ENCODE results near the gene METTL25.

METTL25 gene

DNA sequence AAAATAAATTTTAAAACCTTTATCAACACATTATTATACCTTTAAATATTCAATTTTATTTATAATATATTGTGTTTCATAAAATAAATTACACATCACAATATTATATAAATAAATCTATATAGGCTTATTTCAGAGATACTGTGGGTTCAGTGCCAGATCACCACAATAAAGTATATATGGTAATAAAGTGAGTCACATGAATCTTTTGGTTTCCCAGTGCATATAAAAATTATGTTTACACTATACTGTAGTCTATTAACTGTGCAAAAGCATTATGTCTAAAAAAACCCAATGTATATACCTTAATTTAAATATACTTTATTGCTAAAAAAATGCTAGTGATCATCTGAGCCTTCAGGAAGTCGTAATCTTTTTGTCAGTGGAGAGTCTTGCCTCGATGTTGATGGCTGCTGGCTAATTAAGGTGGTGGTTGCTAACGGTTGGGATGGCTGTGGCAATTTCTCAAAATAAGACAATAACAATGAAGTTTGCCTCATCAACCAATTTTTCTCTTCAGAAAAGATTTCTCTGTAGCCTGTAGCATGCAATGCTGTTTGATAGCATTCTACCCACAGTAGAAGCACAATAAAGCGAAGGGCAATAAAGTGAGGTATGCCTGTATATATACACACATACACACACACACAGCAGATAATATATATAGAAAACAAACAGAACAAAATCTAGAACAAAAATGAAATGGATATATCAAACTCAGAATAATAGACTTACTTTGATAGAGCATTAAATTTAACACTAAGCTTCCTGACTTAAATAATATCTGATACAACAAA lies 32.6 kb upstream of the METTL25 start:
- no peak overlapping the region for H3K27ac ChIP-seq (ENCODE audit: low read length, poor library complexity, severe bottlenecking)
- no peak overlapping the region for H2BK15ac ChIP-seq (ENCODE audit: low read depth, poor library complexity, severe bottlenecking)
- no peaks in the 10 kb centered on the region for H3K4me1 ChIP-seq (ENCODE audit: control insufficient read depth, insufficient read depth, low read depth, low read length)

DNA sequence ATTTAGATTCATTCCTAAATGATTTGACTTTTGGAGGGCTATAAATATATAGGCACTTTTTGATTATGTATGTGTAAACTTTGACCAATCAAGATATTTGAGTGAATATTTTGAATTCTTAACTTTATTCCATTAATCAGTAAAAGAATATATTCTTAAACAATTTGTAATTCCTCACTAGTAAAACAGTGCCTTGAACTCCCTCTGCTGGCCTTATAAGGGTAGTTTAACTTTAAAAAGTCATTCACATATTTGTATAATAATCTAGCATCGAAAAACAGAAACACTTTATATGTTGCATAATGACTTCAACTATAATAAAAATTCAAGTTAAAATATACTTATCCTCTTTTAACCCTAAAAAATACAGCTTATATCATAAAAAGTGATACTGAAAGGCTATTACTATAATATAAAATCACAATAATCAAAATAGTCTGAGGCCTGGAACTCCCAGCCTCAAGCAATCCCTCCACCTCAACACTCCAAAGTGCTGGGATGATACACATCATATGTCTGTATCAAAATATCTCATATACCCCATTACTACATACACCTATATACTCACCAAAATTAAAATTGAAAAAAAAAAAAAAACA lies 31.3 kb upstream of the METTL25 start:
- Histone ChIP-seq H3K4ac (ENCODE audit: low read depth in 1 of 2, low read length in 2 of 2) (no peak overlapping the region), H3K4me2 (ENCODE audit: low read length, poor library complexity, severe bottlenecking) (no peak overlapping the region), H2BK5ac (ENCODE audit: low read depth, low read length, poor library complexity, severe bottlenecking) (no peak overlapping the region), H3K79me1 (replicated peaks; ENCODE audit: low read length, poor library complexity, severe bottlenecking) (no peaks in the 10 kb centered on the region), H3K27ac (ENCODE audit: low read length, poor library complexity, severe bottlenecking) (no peak overlapping the region), H2AFZ (ENCODE audit: low read depth, low read length) (no peak overlapping the region), H2BK15ac (ENCODE audit: low read depth, poor library complexity, severe bottlenecking) (no peak overlapping the region), H4K8ac (ENCODE audit: low read length) (no peak overlapping the region), H3K4me1 (ENCODE audit: control insufficient read depth, insufficient read depth, low read depth, low read length) (no peaks in the 10 kb centered on the region), H2BK120ac (ENCODE audit: low read depth, low read length) (no peak overlapping the region), H3K9me3 (ENCODE audit: control insufficient read depth, low read length) (no peaks in the 10 kb centered on the region), H3K14ac (ENCODE audit: low read length in 2 of 2) (no peak overlapping the region), H3K36me3 (ENCODE audit: control insufficient read depth in 1 of 2, insufficient read depth in 2 of 2, low read depth in 1 of 2, low read length in 2 of 2) (no peaks in the 10 kb centered on the region), H4K91ac (ENCODE audit: low read length) (no peak overlapping the region), H3K23ac (ENCODE audit: low read length in 2 of 2) (no peak overlapping the region), H3K9ac (ENCODE audit: low read length) (no peak overlapping the region), H2BK12ac (ENCODE audit: low read length in 2 of 2) (no peak overlapping the region), H3K4me3 (ENCODE audit: insufficient read depth in 1 of 2, low read depth in 1 of 2, low read length in 2 of 2) (no peak overlapping the region), H3K18ac (ENCODE audit: low read depth in 1 of 2, low read length in 2 of 2) (no peak overlapping the region), H3K27me3 (ENCODE audit: control insufficient read depth in 1 of 2, insufficient read depth in 1 of 2, low read length in 2 of 2) (no peaks in the 10 kb centered on the region), H2AK5ac (ENCODE audit: low read length, severe bottlenecking) (no peak overlapping the region)
- no CpG with 5 or more reads among the region's 1 CpG for WGBS
- peak; percentile 33 for DNase-seq

More for the DNA sequence above, 32.6 kb upstream of the METTL25 start:
- Histone ChIP-seq H3K79me1 (replicated peaks; ENCODE audit: low read length, poor library complexity, severe bottlenecking) (no peaks in the 10 kb centered on the region), H3K9me3 (ENCODE audit: control insufficient read depth, low read length) (no peaks in the 10 kb centered on the region), H4K8ac (ENCODE audit: low read length) (no peak overlapping the region), H3K4ac (ENCODE audit: low read depth in 1 of 2, low read length in 2 of 2) (no peak overlapping the region), H3K14ac (ENCODE audit: low read length in 2 of 2) (no peak overlapping the region), H2BK5ac (ENCODE audit: low read depth, low read length, poor library complexity, severe bottlenecking) (no peak overlapping the region), H2AK5ac (ENCODE audit: low read length, severe bottlenecking) (no peak overlapping the region), H3K4me3 (ENCODE audit: insufficient read depth in 1 of 2, low read depth in 1 of 2, low read length in 2 of 2) (no peak overlapping the region), H2BK12ac (ENCODE audit: low read length in 2 of 2) (no peak overlapping the region), H2BK120ac (ENCODE audit: low read depth, low read length) (no peak overlapping the region), H4K91ac (ENCODE audit: low read length) (no peak overlapping the region), H3K18ac (ENCODE audit: low read depth in 1 of 2, low read length in 2 of 2) (no peak overlapping the region), H3K27me3 (ENCODE audit: control insufficient read depth in 1 of 2, insufficient read depth in 1 of 2, low read length in 2 of 2) (no peaks in the 10 kb centered on the region), H2AFZ (ENCODE audit: low read depth, low read length) (no peak overlapping the region), H3K36me3 (ENCODE audit: control insufficient read depth in 1 of 2, insufficient read depth in 2 of 2, low read depth in 1 of 2, low read length in 2 of 2) (no peaks in the 10 kb centered on the region), H3K4me2 (ENCODE audit: low read length, poor library complexity, severe bottlenecking) (no peak overlapping the region), H3K9ac (ENCODE audit: low read length) (peak overlapping the region; percentile 41), H3K23ac (ENCODE audit: low read length in 2 of 2) (no peak overlapping the region)
- WGBS = no CpG with 5 or more reads among the region's 4 CpGs
- DNase-seq = no peak

DNA sequence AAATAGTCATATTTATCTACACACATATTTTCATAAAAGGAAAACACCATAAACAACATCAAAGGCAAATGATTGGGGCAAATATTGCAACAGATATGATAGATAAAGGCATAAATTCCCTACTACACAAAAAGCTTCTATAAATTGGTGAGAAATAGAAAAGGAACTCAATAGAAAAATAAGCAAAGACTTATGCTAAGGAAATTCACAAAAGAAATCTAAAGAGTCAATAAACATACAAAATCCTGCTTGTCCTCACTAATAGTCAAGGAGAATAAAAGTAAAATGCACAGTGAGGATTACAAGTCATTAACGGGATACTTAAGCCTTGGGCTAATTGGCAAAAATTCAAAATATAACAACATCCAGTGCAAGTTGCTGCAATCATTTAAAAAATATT lies 30.5 kb upstream of the METTL25 start:
- Histone ChIP-seq H3K18ac (ENCODE audit: low read depth in 1 of 2, low read length in 2 of 2) (no peak overlapping the region), H3K79me1 (replicated peaks; ENCODE audit: low read length, poor library complexity, severe bottlenecking) (no peaks in the 10 kb centered on the region), H3K27ac (ENCODE audit: low read length, poor library complexity, severe bottlenecking) (no peak overlapping the region), H3K23ac (ENCODE audit: low read length in 2 of 2) (no peak overlapping the region), H3K4ac (ENCODE audit: low read depth in 1 of 2, low read length in 2 of 2) (no peak overlapping the region), H4K8ac (ENCODE audit: low read length) (no peak overlapping the region), H2AK5ac (ENCODE audit: low read length, severe bottlenecking) (no peak overlapping the region), H4K91ac (ENCODE audit: low read length) (no peak overlapping the region), H2BK15ac (ENCODE audit: low read depth, poor library complexity, severe bottlenecking) (no peak overlapping the region), H2BK5ac (ENCODE audit: low read depth, low read length, poor library complexity, severe bottlenecking) (no peak overlapping the region), H2BK12ac (ENCODE audit: low read length in 2 of 2) (no peak overlapping the region), H3K4me1 (ENCODE audit: control insufficient read depth, insufficient read depth, low read depth, low read length) (no peaks in the 10 kb centered on the region), H3K14ac (ENCODE audit: low read length in 2 of 2) (no peak overlapping the region), H3K36me3 (ENCODE audit: control insufficient read depth in 1 of 2, insufficient read depth in 2 of 2, low read depth in 1 of 2, low read length in 2 of 2) (no peaks in the 10 kb centered on the region), H2AFZ (ENCODE audit: low read depth, low read length) (no peak overlapping the region), H3K27me3 (ENCODE audit: control insufficient read depth in 1 of 2, insufficient read depth in 1 of 2, low read length in 2 of 2) (no peaks in the 10 kb centered on the region), H2BK120ac (ENCODE audit: low read depth, low read length) (no peak overlapping the region), H3K4me3 (ENCODE audit: insufficient read depth in 1 of 2, low read depth in 1 of 2, low read length in 2 of 2) (no peak overlapping the region), H3K4me2 (ENCODE audit: low read length, poor library complexity, severe bottlenecking) (no peak overlapping the region), H3K9me3 (ENCODE audit: control insufficient read depth, low read length) (no peaks in the 10 kb centered on the region), H3K9ac (ENCODE audit: low read length) (no peak overlapping the region)
- DNase-seq = no peak
- 90% methylated on average over 1 of the region's 1 CpG for WGBS

DNA sequence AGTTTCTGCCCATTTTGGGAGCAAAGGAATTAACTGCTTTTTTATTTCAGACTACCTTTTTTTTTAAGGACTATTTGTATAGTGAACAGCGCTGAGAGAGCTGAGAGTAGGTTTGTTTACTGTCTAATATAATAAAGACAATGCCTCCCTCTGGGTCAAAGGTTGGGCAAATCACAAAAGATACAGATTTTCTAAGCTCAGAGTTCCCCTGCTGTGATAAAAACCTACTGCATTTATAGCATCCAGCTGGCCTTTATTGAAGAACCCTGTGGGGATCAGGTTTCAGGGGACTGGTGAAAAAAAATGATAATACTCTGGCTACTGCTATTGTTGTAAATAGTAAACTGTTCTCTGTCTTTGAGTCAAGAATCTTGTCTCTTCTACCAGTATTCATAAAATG lies 28.8 kb upstream of the METTL25 start:
- Histone ChIP-seq H3K4me1 (ENCODE audit: control insufficient read depth, insufficient read depth, low read depth, low read length) (no peaks in the 10 kb centered on the region), H2BK12ac (ENCODE audit: low read length in 2 of 2) (no peak overlapping the region), H3K36me3 (ENCODE audit: control insufficient read depth in 1 of 2, insufficient read depth in 2 of 2, low read depth in 1 of 2, low read length in 2 of 2) (no peaks in the 10 kb centered on the region), H2BK15ac (ENCODE audit: low read depth, poor library complexity, severe bottlenecking) (no peak overlapping the region), H3K4ac (ENCODE audit: low read depth in 1 of 2, low read length in 2 of 2) (no peak overlapping the region), H4K8ac (ENCODE audit: low read length) (no peak overlapping the region), H2AFZ (ENCODE audit: low read depth, low read length) (no peak overlapping the region), H3K27me3 (ENCODE audit: control insufficient read depth in 1 of 2, insufficient read depth in 1 of 2, low read length in 2 of 2) (no peaks in the 10 kb centered on the region), H3K4me2 (ENCODE audit: low read length, poor library complexity, severe bottlenecking) (no peak overlapping the region), H3K14ac (ENCODE audit: low read length in 2 of 2) (no peak overlapping the region), H3K27ac (ENCODE audit: low read length, poor library complexity, severe bottlenecking) (no peak overlapping the region), H2BK5ac (ENCODE audit: low read depth, low read length, poor library complexity, severe bottlenecking) (no peak overlapping the region), H2AK5ac (ENCODE audit: low read length, severe bottlenecking) (no peak overlapping the region), H2BK120ac (ENCODE audit: low read depth, low read length) (no peak overlapping the region), H3K23ac (ENCODE audit: low read length in 2 of 2) (no peak overlapping the region), H3K9me3 (ENCODE audit: control insufficient read depth, low read length) (no peaks in the 10 kb centered on the region), H4K91ac (ENCODE audit: low read length) (no peak overlapping the region), H3K18ac (ENCODE audit: low read depth in 1 of 2, low read length in 2 of 2) (no peak overlapping the region), H3K79me1 (replicated peaks; ENCODE audit: low read length, poor library complexity, severe bottlenecking) (no peaks in the 10 kb centered on the region), H3K9ac (ENCODE audit: low read length) (no peak overlapping the region), H3K4me3 (ENCODE audit: insufficient read depth in 1 of 2, low read depth in 1 of 2, low read length in 2 of 2) (no peak overlapping the region)
- no peak for DNase-seq
- no CpG with 5 or more reads among the region's 1 CpG for WGBS
